ENCODE results near the gene KRTAP10-4.
"Not testable (repeated sequence)": the region's sequence is repeated elsewhere in the genome, so short reads cannot be mapped to it uniquely, and the experiment has no call there.

Gene KRTAP10-4

GRCh38 chr21:44548381-44548780 is 25.1 kb upstream of the KRTAP10-4 start:
- no peak overlapping the region for H3K4me3 ChIP-seq (ENCODE audit: low read depth, low read length)
- no peak for DNase-seq (ENCODE audit: low read depth)
- TF ChIP-seq, protein P1, sequence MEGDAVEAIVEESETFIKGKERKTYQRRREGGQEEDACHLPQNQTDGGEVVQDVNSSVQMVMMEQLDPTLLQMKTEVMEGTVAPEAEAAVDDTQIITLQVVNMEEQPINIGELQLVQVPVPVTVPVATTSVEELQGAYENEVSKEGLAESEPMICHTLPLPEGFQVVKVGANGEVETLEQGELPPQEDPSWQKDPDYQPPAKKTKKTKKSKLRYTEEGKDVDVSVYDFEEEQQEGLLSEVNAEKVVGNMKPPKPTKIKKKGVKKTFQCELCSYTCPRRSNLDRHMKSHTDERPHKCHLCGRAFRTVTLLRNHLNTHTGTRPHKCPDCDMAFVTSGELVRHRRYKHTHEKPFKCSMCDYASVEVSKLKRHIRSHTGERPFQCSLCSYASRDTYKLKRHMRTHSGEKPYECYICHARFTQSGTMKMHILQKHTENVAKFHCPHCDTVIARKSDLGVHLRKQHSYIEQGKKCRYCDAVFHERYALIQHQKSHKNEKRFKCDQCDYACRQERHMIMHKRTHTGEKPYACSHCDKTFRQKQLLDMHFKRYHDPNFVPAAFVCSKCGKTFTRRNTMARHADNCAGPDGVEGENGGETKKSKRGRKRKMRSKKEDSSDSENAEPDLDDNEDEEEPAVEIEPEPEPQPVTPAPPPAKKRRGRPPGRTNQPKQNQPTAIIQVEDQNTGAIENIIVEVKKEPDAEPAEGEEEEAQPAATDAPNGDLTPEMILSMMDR (IDR thresholded peaks at IDR 0.05; ENCODE audit: low read depth, low read length, missing control alignments) = no peak

DNA sequence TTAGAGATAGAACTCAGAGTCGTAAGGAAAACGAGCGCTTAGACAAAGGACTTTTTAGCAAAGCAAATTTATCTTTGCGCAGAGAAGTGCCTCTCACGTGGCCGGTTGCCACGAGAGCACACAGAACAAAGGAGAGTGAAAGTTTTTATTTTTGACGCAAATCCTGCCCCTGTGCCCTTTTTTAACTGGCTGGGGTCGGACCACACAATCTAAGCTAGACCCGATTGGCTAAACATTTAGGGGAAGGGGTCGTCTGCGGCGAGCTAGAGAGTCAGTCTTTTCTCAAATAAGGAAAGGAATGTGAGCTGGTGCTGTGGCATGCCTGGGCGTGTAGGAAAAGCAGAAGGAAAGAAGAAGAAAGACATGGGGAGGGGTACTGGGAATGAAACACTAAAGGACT is 24.6 kb upstream of the KRTAP10-4 start:
- DNase-seq (ENCODE audit: low read depth) = no peak
- H3K4me3 ChIP-seq (ENCODE audit: low read depth, low read length) = no peak overlapping the region
- TF ChIP-seq, protein P1 (IDR thresholded peaks at IDR 0.05; ENCODE audit: low read depth, low read length, missing control alignments) = no peak

DNA sequence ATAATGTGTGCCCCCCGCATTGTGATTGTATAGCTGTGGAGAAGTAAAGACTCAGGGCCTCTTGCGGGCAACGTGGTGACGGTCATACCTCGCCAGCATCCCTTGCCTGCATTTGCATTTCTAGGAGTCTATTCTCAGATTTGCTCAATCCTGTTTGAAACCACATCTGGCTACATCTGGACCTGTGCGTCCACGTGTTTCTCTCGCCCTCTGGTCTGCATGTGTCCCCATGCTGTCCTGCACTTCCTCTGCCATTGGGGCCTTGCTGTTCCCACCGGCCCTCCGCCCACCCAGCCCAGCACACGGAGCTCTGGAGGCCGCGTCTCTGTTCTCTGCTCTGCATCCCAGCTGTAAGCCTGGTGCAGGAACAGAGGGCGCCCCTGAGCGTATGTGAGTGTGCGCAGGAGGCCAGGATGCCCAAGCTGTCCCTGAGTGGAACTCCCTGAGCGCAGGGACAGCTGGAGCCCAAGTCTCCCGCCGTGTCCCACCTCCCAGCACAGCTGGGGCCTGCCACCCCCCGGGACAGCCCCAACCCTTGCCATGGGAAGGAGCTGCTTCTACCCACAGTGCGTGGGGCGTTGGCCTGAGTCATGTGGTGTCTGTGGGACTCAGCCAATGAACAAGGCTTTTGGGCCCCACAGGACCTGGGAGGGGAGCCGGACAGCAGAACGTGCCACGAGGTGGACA is 23.9 kb upstream of the KRTAP10-4 start:
- TF ChIP-seq, protein P1 (IDR thresholded peaks at IDR 0.05; ENCODE audit: low read depth, low read length, missing control alignments) = no peak
- no peak overlapping the region for H3K4me3 ChIP-seq (ENCODE audit: low read depth, low read length)
- no peak for DNase-seq (ENCODE audit: low read depth)

DNA sequence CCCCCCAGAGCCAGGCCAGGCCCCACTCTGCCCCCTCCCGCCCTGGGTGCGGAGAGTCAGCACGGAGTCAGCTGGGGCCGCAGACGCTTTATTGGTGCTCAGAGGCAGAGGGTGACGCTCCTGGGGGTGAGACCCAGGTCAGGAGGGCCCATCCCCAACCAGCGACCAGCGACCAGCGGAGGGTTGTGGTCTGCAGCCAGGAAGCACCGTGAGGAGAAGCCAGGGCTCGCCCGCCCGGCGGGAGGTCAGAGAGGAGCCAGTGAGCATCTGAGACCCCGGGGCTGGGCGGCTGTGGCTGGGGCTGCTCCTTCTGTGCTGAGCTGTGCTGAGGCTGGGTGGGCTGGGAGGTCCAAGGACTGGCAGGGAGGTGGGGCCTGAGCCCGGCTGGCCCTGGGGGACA is 23.2 kb upstream of the KRTAP10-4 start:
- H3K4me3 ChIP-seq (ENCODE audit: low read depth, low read length); DNase-seq (ENCODE audit: low read depth): not testable (repeated sequence)

- DNase-seq (ENCODE audit: low read depth) = no peak
- TF ChIP-seq, protein P1 (IDR thresholded peaks at IDR 0.05; ENCODE audit: low read depth, low read length, missing control alignments) = no peak
- no peak overlapping the region for H3K4me3 ChIP-seq (ENCODE audit: low read depth, low read length)
Observed at GRCh38 chr21:44550807-44551206, 22.7 kb upstream of the KRTAP10-4 start.

GRCh38 chr21:44551340-44551961 is 22.1 kb upstream of the KRTAP10-4 start, which contains the start of gene KRTAP10-2:
Gene KRTAP10-2, minus strand, starts transcription at chr21:44551505. Its CDS starts 47 bp downstream, at chr21:44551458.
- no peak within 1 kb of the TSS for H3K4me3 ChIP-seq (ENCODE audit: low read depth, low read length)
- DNase-seq (ENCODE audit: low read depth) = no peak
- TF ChIP-seq, protein P1 (IDR thresholded peaks at IDR 0.05; ENCODE audit: low read depth, low read length, missing control alignments) = no peak

DNA sequence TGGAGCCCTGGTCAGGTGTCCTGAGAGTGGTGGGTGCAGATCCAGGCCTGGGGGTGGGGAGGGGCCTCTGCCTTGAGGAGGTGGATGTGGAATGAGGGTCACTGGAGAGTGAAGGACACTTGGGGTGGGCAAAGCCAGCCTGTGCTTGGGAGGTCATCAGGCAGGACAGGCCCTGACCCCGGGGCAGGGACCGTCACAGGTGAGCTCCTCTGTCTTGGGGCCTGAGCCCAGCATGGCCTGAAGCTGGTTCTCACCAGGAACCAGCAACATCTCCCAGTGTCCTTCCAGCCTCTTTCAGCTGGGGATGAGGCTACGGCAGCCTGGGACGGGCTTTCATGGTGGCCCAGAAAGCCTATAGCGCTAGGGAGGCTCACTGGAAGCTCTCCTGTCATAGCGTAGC is 21.4 kb upstream of the KRTAP10-4 start:
- no peak for DNase-seq (ENCODE audit: low read depth)
- TF ChIP-seq, protein P1 (IDR thresholded peaks at IDR 0.05; ENCODE audit: low read depth, low read length, missing control alignments) = no peak

More for the DNA sequence above, 21.4 kb upstream of the KRTAP10-4 start:
- no peak overlapping the region for H3K4me3 ChIP-seq (ENCODE audit: low read depth, low read length)

All from GM12864 (cell line).